ENCODE data around the gene ZNF768. TPM values are rescaled to one million over a fixed set of nuclear protein-coding genes. Genes with fewer than 3 reads are reported as not detected.

Gene ZNF768
- total and polyA plus RNA-seq, 2 experiments from 2014 or later, result 8.3 to 43.0 TPM

- no peak for TF ChIP-seq ZNF462 (CRISPR knock-in tag; IDR thresholded peaks at IDR 0.05)
- TF ChIP-seq CTCF (conservative IDR thresholded peaks at IDR 0.05; ENCODE audit: low read depth in 2 of 2), result no peak
- TF ChIP-seq ZNF331 (CRISPR knock-in tag; IDR thresholded peaks at IDR 0.05; ENCODE audit: low read depth), result no peak
- no peak for TF ChIP-seq REST (IDR thresholded peaks at IDR 0.05; ENCODE audit: unreplicated experiment)
- TF ChIP-seq EZH2 (IDR thresholded peaks at IDR 0.05; ENCODE audit: low read depth, unreplicated experiment), result no peak
- no peak for TF ChIP-seq JUNB (IDR thresholded peaks at IDR 0.05; ENCODE audit: unreplicated experiment)
- TF ChIP-seq CREB1 (CRISPR knock-in tag; IDR thresholded peaks at IDR 0.05; ENCODE audit: low read depth), result no peak
Observed at GRCh38 chr16:30515275-30515674, 11.1 kb downstream of the ZNF768 start (continued).

All from GM23338 (cell line).